Astrocyte of the spinal cord (primary cell): ENCODE data around the gene FBXL14.

Experiments
- DNase-seq: peaks from one replicate; pipeline ENCODE4 v3.0.0; 2011; ENCODE audit warnings: low read depth, low spot score
- H3K4me3 ChIP-seq: 2 replicates; pipeline ENCODE4 v1.5.1; 2011; ENCODE audit warnings: low read depth, mild to moderate bottlenecking, low read length, moderate library complexity
- CTCF ChIP-seq: IDR thresholded peaks from 2 replicates; pipeline ENCODE4 v1.5.1; 2012; ENCODE audit warnings: low read depth, mild to moderate bottlenecking, low read length, inconsistent platforms
- in situ Hi-C: cut with HindIII; loops from 2 replicates; pipeline ENCODE4 v1.10.0; 2017; ENCODE audit warnings: low sequenced_read_pairs

The FBXL14 gene

GRCh38 chr12:1581973-1582708, 12.2 kb downstream of the FBXL14 start:
- no peak for TF ChIP-seq CTCF
- H3K4me3 ChIP-seq, result no peak overlapping the region
- in situ Hi-C loops, result no loop called here
- DNase-seq, result no peak

GRCh38 chr12:1580526-1580925, 13.9 kb downstream of the FBXL14 start:
- no peak for DNase-seq
- in situ Hi-C loops, result no loop called here
- no peak for TF ChIP-seq CTCF

GRCh38 chr12:1579651-1580435, 14.5 kb downstream of the FBXL14 start:
- in situ Hi-C loops, result no loop called here
- TF ChIP-seq CTCF, result no peak
- H3K4me3 ChIP-seq, result no peak overlapping the region
- DNase-seq, result peak; percentile 25

More at GRCh38 chr12:1580526-1580925, 13.9 kb downstream of the FBXL14 start:
- no peak overlapping the region for H3K4me3 ChIP-seq

- TF ChIP-seq CTCF, result peak; percentile 6
- peak; percentile 66 for DNase-seq
- in situ Hi-C loops, result no loop called here
- no peak overlapping the region for H3K4me3 ChIP-seq
Measured at GRCh38 chr12:1576410-1577241, 17.8 kb downstream of the FBXL14 start.

DNA sequence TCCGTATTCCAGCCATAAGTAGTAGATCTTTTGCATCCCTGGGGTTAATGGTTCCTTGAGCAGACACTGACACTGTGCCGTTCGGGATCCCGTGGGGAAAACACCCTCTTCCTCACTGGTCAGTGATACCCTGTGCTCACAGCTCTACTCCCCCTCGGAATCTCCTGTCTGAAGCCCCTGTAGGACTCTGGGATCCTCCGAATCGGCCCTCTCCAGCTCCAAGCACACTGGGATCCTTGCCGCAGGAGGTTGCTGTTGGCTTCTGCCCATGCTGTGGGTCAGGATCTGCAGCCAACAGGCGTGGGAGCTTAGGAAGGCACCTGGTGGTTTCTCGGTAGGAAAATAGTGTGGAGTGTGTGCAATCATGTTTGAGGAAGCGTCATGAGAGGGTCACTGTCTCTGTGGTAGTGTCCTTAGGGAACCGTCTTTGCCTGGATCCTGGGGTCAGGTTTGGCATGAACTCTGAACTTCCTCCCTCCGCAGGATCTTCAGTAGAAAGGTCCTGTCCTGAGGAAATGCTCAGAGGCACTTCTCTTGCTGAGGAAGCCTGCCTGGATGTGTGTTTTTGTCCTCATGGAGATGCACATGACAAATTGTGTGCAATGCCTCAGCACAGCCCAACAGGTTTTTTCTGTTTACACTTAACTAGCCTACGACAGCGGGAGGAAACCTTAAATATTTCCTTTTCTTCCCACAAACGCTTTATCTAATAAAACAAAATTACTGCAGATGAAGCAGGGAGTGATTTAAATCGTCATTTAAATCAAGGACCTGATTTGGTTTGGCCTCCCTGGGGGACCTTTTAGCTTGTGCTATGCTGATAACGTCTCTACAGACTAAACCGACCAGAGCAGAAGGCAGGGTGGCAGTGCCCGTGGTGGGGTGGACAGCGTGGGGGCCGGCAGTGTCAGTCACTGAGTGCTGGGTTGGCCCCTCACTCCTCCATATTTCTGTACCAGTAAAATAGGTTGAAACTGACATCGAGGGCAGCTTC, 18.7 kb downstream of the FBXL14 start:
- in situ Hi-C loops, result no loop called here
- no peak overlapping the region for H3K4me3 ChIP-seq
- DNase-seq, result peak; percentile 57
- no peak for TF ChIP-seq CTCF
